HCT116 (cell line): ENCODE results near the gene IRF8. TPM values are rescaled to one million over a fixed set of nuclear protein-coding genes. Genes with fewer than 3 reads are reported as not detected.

ENCODE experiments used
- ATAC-seq: fragments of 200-7000 bp; cut with Tn5 transposase; 2 replicates; pipeline ENCODE4 v1.9.1; 2020; ENCODE audit warnings: mild to moderate bottlenecking, moderate library complexity
- BruUV-seq: library from RNA; stranded (reverse); fragments of 400-500 nt; replicated peaks from 2 replicates; lab custom pipeline; 2021; lab: Mats Ljungman, UMichigan
- CTCF ChIA-PET: fragments of 300-600 bp; sonication (Branson Sonifier 250); formaldehyde crosslinking; loops from one replicate; lab custom pipeline; 2021; ENCODE audit warnings: antibody characterized with exemption; lab: Charles Lee
- POLR2A ChIA-PET: fragments of 300-600, 350-600 bp; sonication (Branson Sonifier 250); formaldehyde crosslinking; loops from one replicate; lab custom pipeline; 2021; ENCODE audit warnings: antibody characterized with exemption; lab: Charles Lee
- RAD21 ChIA-PET, 2 experiments: fragments of 300-600 bp; sonication (Branson Sonifier 250); formaldehyde crosslinking; loops; one replicate each; lab custom pipeline; 2023; ENCODE audit warnings: low total read pairs in 2 of 2; ENCODE audit not compliant: uncharacterized antibody in 2 of 2, unreplicated experiment in 2 of 2, low non-redundant PET in 1 of 2; lab: Charles Lee
- DNase-seq: peaks from one replicate; pipeline ENCODE4 v3.0.0-alpha.2; 2010; ENCODE audit warnings: low read depth, low spot score
- H2AFZ ChIP-seq: fragments of 200-600 bp; shearing (Covaris generic), sonication (generic); 2 replicates; pipeline ENCODE4 v1.6.1; 2017; ENCODE audit warnings: low read depth, mixed run types, mixed read lengths, antibody characterized with exemption, low read length; ENCODE audit not compliant: poor library complexity, severe bottlenecking
- H3K27ac ChIP-seq: 2 replicates; pipeline ENCODE4 v1.5.1; 2012; ENCODE audit warnings: low read depth, low read length
- H3K27me3 ChIP-seq: fragments of 200-600 bp; sonication (generic); 2 replicates; pipeline ENCODE4 v1.6.1; 2016; ENCODE audit warnings: mixed run types, low read length, mixed read lengths; ENCODE audit not compliant: insufficient read depth
- H3K36me3 ChIP-seq, 2 experiments: fragments of 200-500 bp in 1 of 2; fragments of 200-600 bp in 1 of 2; sonication (Bioruptor generic) in 1 of 2; sonication (generic) in 1 of 2; 2 replicates each; pipeline versions ENCODE4 v1.5.1 to v1.6.1; 2014 to 2016; ENCODE audit warnings: low read length in 2 of 2, inconsistent platforms in 1 of 2, mixed read lengths in 1 of 2, mixed run types in 1 of 2; ENCODE audit not compliant: insufficient read depth in 2 of 2, control insufficient read depth in 1 of 2
- H3K4me1 ChIP-seq, 2 experiments: fragments of 200-600 bp in 1 of 2; sonication (generic) in 1 of 2; 2 replicates each; pipeline versions ENCODE4 v1.5.1 to v1.6.1; 2012 to 2017; ENCODE audit warnings: low read length in 2 of 2, inconsistent platforms in 1 of 2, mild to moderate bottlenecking in 1 of 2, mixed read lengths in 1 of 2, mixed run types in 1 of 2, moderate library complexity in 1 of 2; ENCODE audit not compliant: insufficient read depth in 2 of 2, control insufficient read depth in 1 of 2
- H3K4me2 ChIP-seq: fragments of 200-600 bp; sonication (generic); 2 replicates; pipeline ENCODE4 v1.6.1; 2017; ENCODE audit warnings: mixed run types, low read length, mixed read lengths
- H3K4me3 ChIP-seq, 2 experiments: fragments of 200-600 bp in 1 of 2; sonication (generic) in 1 of 2; replicated peaks in 1 of 2; 2 replicates each; pipeline ENCODE4 v1.5.1; 2011 to 2016; ENCODE audit warnings: low read length in 2 of 2, control low read depth in 1 of 2, low read depth in 1 of 2, mild to moderate bottlenecking in 1 of 2, mixed read lengths in 1 of 2, mixed run types in 1 of 2
- H3K79me2 ChIP-seq: fragments of 200-600 bp; sonication (generic); 2 replicates; pipeline ENCODE4 v1.6.1; 2017; ENCODE audit warnings: mild to moderate bottlenecking, mixed run types, low read length, moderate library complexity, mixed read lengths; ENCODE audit not compliant: insufficient read depth
- H3K9ac ChIP-seq: fragments of 200-600 bp; sonication (generic); 2 replicates; pipeline ENCODE4 v1.6.1; 2016; ENCODE audit warnings: low read length, mixed read lengths
- H3K9me2 ChIP-seq: fragments of 200-600 bp; sonication (generic), shearing (Covaris generic); 2 replicates; pipeline ENCODE4 v1.6.1; 2017; ENCODE audit warnings: mixed run types, mild to moderate bottlenecking, moderate library complexity; ENCODE audit not compliant: insufficient read depth
- H3K9me3 ChIP-seq, 2 experiments: fragments of 200-500 bp in 1 of 2; fragments of 200-600 bp in 1 of 2; sonication (Bioruptor generic) in 1 of 2; sonication (generic) in 1 of 2; 2 replicates each; pipeline ENCODE4 v1.6.1; 2014 to 2017; ENCODE audit warnings: low read length in 2 of 2, mixed read lengths in 2 of 2, inconsistent platforms in 1 of 2, low read depth in 1 of 2, mild to moderate bottlenecking in 1 of 2, mixed run types in 1 of 2, moderate library complexity in 1 of 2; ENCODE audit not compliant: control insufficient read depth in 1 of 2, insufficient read depth in 1 of 2
- H4K20me1 ChIP-seq: fragments of 200-600 bp; sonication (generic), shearing (Covaris generic); 2 replicates; pipeline ENCODE4 v1.6.1; 2017; ENCODE audit warnings: mixed run types, mild to moderate bottlenecking, moderate library complexity; ENCODE audit not compliant: insufficient read depth
- CBX3 ChIP-seq: IDR thresholded peaks from 2 replicates; pipeline ENCODE4 v1.6.1; 2012; ENCODE audit warnings: low read depth
- CEBPB ChIP-seq: IDR thresholded peaks from 2 replicates; pipeline ENCODE4 v1.6.1; 2012; ENCODE audit warnings: low read depth
- EGR1 ChIP-seq: IDR thresholded peaks from 2 replicates; pipeline ENCODE4 v1.6.1; 2012; ENCODE audit warnings: low read depth
- FOSL1 ChIP-seq: IDR thresholded peaks from 2 replicates; pipeline ENCODE4 v1.6.1; 2012; ENCODE audit warnings: low read depth
- JUND ChIP-seq: IDR thresholded peaks from 2 replicates; pipeline ENCODE4 v1.6.1; 2012
- POLR2AphosphoS5 ChIP-seq: IDR thresholded peaks from 2 replicates; pipeline ENCODE4 v1.6.1; 2011; ENCODE audit warnings: mild to moderate bottlenecking, low read depth, low read length, moderate library complexity
- SIN3A ChIP-seq: IDR thresholded peaks from 2 replicates; pipeline ENCODE4 v1.6.1; 2012; ENCODE audit warnings: low read depth
- SP1 ChIP-seq: IDR thresholded peaks from 2 replicates; pipeline ENCODE4 v1.6.1; 2012; ENCODE audit warnings: low read depth
- TCF7L2 ChIP-seq: IDR thresholded peaks from 2 replicates; pipeline ENCODE4 v1.7.0; 2011; ENCODE audit warnings: borderline replicate concordance, inconsistent platforms; ENCODE audit not compliant: insufficient read depth, insufficient read length; ENCODE audit errors: extremely low read depth
- ZFX ChIP-seq: fragments of 450-650 bp; IDR thresholded peaks from 2 replicates; pipeline ENCODE4 v1.6.1; 2017
- intact Hi-C: fragments of 100-400 bp; cut with micrococcal nuclease; formaldehyde crosslinking; loops from 2 replicates; pipeline ENCODE4 v1.10.0; 2022
- total RNA-seq: library from RNA; stranded (reverse); gene quantifications from one replicate; pipeline ENCODE4 v1.2.1, GENCODE V29; 2021; ENCODE audit not compliant: unreplicated experiment
- TF ChIP-seq, protein P1 (sequence below): IDR thresholded peaks from 2 replicates; pipeline ENCODE4 v1.6.1; 2012
- TF ChIP-seq, protein P2 (sequence below), 3 experiments: fragments of 200-600 bp in 1 of 3; sonication (generic) in 1 of 3; IDR thresholded peaks in 2 of 3; conservative IDR thresholded peaks in 1 of 3; 2 replicates each; pipeline ENCODE4 v1.5.1; 2012 to 2017; ENCODE audit warnings: low read depth in 2 of 3, low read length in 2 of 3, antibody characterized with exemption in 1 of 3, borderline replicate concordance in 1 of 3, control low read depth in 1 of 3, mild to moderate bottlenecking in 1 of 3, mixed read lengths in 1 of 3, mixed run types in 1 of 3, moderate library complexity in 1 of 3; ENCODE audit not compliant: insufficient read depth in 1 of 3

Gene IRF8
- total RNA-seq, 1 experiment from 2014 or later, result 0.61 TPM

DNA sequence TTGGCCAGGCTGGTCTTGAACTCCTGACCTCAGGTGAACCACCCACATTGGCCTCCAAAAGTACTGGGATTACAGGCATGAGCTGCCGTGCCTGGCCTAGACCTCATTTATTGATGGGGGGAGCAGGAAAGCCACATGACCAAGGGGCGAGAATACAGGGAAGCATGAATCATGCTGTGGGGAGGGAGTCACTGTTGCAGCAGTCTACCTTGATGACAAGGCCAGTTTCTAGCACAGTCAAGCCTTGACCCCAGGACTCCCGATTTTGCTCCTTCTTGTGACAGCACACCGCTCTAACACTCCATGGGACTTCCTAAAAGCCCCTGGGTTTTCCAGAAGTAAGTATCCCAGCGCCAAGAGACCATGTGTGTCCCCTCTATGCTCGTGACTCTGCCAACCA, 42.9 kb upstream of the IRF8 start:
- DNase-seq (no peak), ATAC-seq (no peak)
- Histone ChIP-seq H4K20me1 (no peaks in the 10 kb centered on the region), H3K4me2 (no peak overlapping the region), H3K27ac (no peak overlapping the region), H3K27me3 (peaks cover 22% of the 10 kb centered on the region), H3K9me3 (peaks cover 0 to 7% of the 10 kb centered on the region in 2 experiments; a peak in 1 of 4 replicates), H3K9ac (no peak overlapping the region), H3K4me1 (no peaks in the 10 kb centered on the region), H3K36me3 (no peaks in the 10 kb centered on the region), H3K4me3 (no peak overlapping the region), H2AFZ (no peak overlapping the region), H3K9me2 (no peaks in the 10 kb centered on the region), H3K79me2 (no peaks in the 10 kb centered on the region)
- intact Hi-C loops, result no loop called here
- no TSS peak for BruUV-seq
- CTCF ChIA-PET, result no interaction called here
- RAD21 ChIA-PET, result no interaction called here
- POLR2A ChIA-PET, result no interaction called here
- TF ChIP-seq CEBPB (no peak), FOSL1 (no peak), EGR1 (no peak), TCF7L2 (no peak), JUND (no peak), ZFX (no peak), SIN3A (no peak), POLR2AphosphoS5 (no peak), SP1 (no peak), CBX3 (no peak)
- TF ChIP-seq, protein P1, sequence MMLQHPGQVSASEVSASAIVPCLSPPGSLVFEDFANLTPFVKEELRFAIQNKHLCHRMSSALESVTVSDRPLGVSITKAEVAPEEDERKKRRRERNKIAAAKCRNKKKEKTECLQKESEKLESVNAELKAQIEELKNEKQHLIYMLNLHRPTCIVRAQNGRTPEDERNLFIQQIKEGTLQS, result no peak
- TF ChIP-seq, protein P2, sequence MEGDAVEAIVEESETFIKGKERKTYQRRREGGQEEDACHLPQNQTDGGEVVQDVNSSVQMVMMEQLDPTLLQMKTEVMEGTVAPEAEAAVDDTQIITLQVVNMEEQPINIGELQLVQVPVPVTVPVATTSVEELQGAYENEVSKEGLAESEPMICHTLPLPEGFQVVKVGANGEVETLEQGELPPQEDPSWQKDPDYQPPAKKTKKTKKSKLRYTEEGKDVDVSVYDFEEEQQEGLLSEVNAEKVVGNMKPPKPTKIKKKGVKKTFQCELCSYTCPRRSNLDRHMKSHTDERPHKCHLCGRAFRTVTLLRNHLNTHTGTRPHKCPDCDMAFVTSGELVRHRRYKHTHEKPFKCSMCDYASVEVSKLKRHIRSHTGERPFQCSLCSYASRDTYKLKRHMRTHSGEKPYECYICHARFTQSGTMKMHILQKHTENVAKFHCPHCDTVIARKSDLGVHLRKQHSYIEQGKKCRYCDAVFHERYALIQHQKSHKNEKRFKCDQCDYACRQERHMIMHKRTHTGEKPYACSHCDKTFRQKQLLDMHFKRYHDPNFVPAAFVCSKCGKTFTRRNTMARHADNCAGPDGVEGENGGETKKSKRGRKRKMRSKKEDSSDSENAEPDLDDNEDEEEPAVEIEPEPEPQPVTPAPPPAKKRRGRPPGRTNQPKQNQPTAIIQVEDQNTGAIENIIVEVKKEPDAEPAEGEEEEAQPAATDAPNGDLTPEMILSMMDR (IDR thresholded peaks at IDR 0.05 in 2 of 3, conservative IDR thresholded peaks at IDR 0.05 in 1 of 3; ENCODE audit: borderline replicate concordance in 1 of 3, insufficient read depth in 1 of 3, low read depth in 2 of 3, low read length in 2 of 3), result no peak
